Keratinocyte (primary cell): ENCODE results near the gene KCNQ4. TPM values are rescaled to one million over a fixed set of nuclear protein-coding genes. Genes with fewer than 3 reads are reported as not detected.

Experiments used
- DNase-seq: peaks from one replicate; pipeline ENCODE4 v3.0.0-alpha.2; 2011; ENCODE audit warnings: low read depth, missing footprints, low spot score
- FAIRE-seq: peaks from 2 replicates; lab custom pipeline; 2011; peaks lifted over from hg19 to GRCh38; lab: Jason Lieb, UNC
- H2AFZ ChIP-seq: 2 replicates; pipeline ENCODE4 v1.6.0; 2012; ENCODE audit warnings: low read length, control low read depth, inconsistent platforms; ENCODE audit not compliant: control insufficient read depth
- H3K27ac ChIP-seq: 2 replicates; pipeline ENCODE4 v1.5.1; 2011; ENCODE audit warnings: low read length; ENCODE audit not compliant: control insufficient read depth, insufficient read depth
- H3K27me3 ChIP-seq: 3 replicates; pipeline ENCODE4 v1.6.0; 2011; ENCODE audit warnings: low read length; ENCODE audit not compliant: control insufficient read depth, insufficient read depth; ENCODE audit errors: extremely low read depth
- H3K36me3 ChIP-seq, 2 experiments: 2 replicates in 1 of 2; 3 replicates in 1 of 2; pipeline ENCODE4 v1.5.1; 2011; ENCODE audit warnings: low read length in 2 of 2, mild to moderate bottlenecking in 1 of 2; ENCODE audit not compliant: control insufficient read depth in 2 of 2, insufficient read depth in 2 of 2; ENCODE audit errors: extremely low read depth in 1 of 2
- H3K4me1 ChIP-seq: 3 replicates; pipeline ENCODE4 v1.5.1; 2011; ENCODE audit warnings: low read length; ENCODE audit not compliant: control insufficient read depth, insufficient read depth; ENCODE audit errors: extremely low read depth
- H3K4me2 ChIP-seq: 3 replicates; pipeline ENCODE4 v1.6.0; 2011; ENCODE audit warnings: low read depth, low read length; ENCODE audit not compliant: control insufficient read depth, insufficient read depth; ENCODE audit errors: extremely low read depth
- H3K4me3 ChIP-seq, 3 experiments: fragments of 200-600 bp in 1 of 3; sonication (generic) in 1 of 3; 2 replicates in 2 of 3; 3 replicates in 1 of 3; pipeline ENCODE4 v1.5.1; 2011 to 2016; ENCODE audit warnings: low read length in 3 of 3, mild to moderate bottlenecking in 3 of 3, control low read depth in 2 of 3, inconsistent platforms in 1 of 3, low read depth in 1 of 3, mixed read lengths in 1 of 3, mixed run types in 1 of 3, moderate library complexity in 1 of 3; ENCODE audit not compliant: control insufficient read depth in 2 of 3, insufficient read depth in 2 of 3; ENCODE audit errors: extremely low read depth in 1 of 3
- H3K79me2 ChIP-seq: 2 replicates; pipeline ENCODE4 v1.6.0; 2012; ENCODE audit warnings: low read length; ENCODE audit not compliant: control insufficient read depth, insufficient read depth
- H3K9ac ChIP-seq: 3 replicates; pipeline ENCODE4 v1.6.0; 2011; ENCODE audit warnings: low read length; ENCODE audit not compliant: control insufficient read depth, insufficient read depth; ENCODE audit errors: extremely low read depth
- H3K9me1 ChIP-seq: 3 replicates; pipeline ENCODE4 v1.6.0; 2011; ENCODE audit warnings: low read length; ENCODE audit not compliant: control insufficient read depth, insufficient read depth; ENCODE audit errors: extremely low read depth
- H3K9me3 ChIP-seq: 2 replicates; pipeline ENCODE4 v1.5.1; 2012; ENCODE audit warnings: low read depth, low read length; ENCODE audit not compliant: control insufficient read depth
- H4K20me1 ChIP-seq: 3 replicates; pipeline ENCODE4 v1.6.0; 2011; ENCODE audit warnings: low read length; ENCODE audit not compliant: control insufficient read depth, insufficient read depth; ENCODE audit errors: extremely low read depth
- EZH2 ChIP-seq: IDR thresholded peaks from one replicate; pipeline ENCODE4 v1.6.1; 2012; ENCODE audit warnings: inconsistent platforms, mild to moderate bottlenecking, low read length, moderate library complexity
- dilution Hi-C: fragments of 300-500 bp; cut with MboI; formaldehyde crosslinking; loops from one replicate; pipeline ENCODE4 v1.7.0; 2020; ENCODE audit warnings: low sequenced_read_pairs; ENCODE audit not compliant: extremely low pct_ligation_motif_present
- polyA plus RNA-seq, 5 experiments: library from polyadenylated mRNA; depleted of rRNA in 3 of 5; stranded (reverse) in 3 of 5; stranded (forward) in 1 of 5; unstranded in 1 of 5; fragments of >200 nt; gene quantifications; 1 replicate in 1 of 5; 2 replicates in 3 of 5; 3 replicates in 1 of 5; pipeline versions ENCODE4 v1.2.1 to v1.2.3, GENCODE V29; 2011 to 2012; ENCODE audit warnings: missing spikeins in 2 of 5, low read depth in 1 of 5, low replicate concordance in 1 of 5
- TF ChIP-seq, protein P1 (sequence below), 3 experiments: IDR thresholded peaks in 1 of 3; conservative IDR thresholded peaks in 1 of 3; optimal IDR thresholded peaks in 1 of 3; 2 replicates in 2 of 3; 3 replicates in 1 of 3; pipeline versions ENCODE3 to v1.5.1; 2011; ENCODE audit warnings: low read length in 3 of 3, mild to moderate bottlenecking in 3 of 3, moderate library complexity in 2 of 3, control low read depth in 1 of 3, inconsistent platforms in 1 of 3; ENCODE audit not compliant: insufficient read depth in 2 of 3; ENCODE audit errors: extremely low read depth in 1 of 3

KCNQ4 gene
- polyA plus RNA-seq, 1 donor (not counting 4 experiments of a cell fraction or from before 2014, with no cell fraction given) = not detected

- DNase-seq (no peak), FAIRE-seq (no peak)
- Histone ChIP-seq H3K4me1 (peaks cover 9% of the 10 kb centered on the region), H3K9me1 (no peaks in the 10 kb centered on the region), H3K4me2 (no peak overlapping the region), H3K27ac (no peak overlapping the region), H3K9me3 (no peaks in the 10 kb centered on the region), H4K20me1 (no peaks in the 10 kb centered on the region), H3K79me2 (no peaks in the 10 kb centered on the region), H3K36me3 (peaks cover 30 to 43% of the 10 kb centered on the region in 2 experiments), H2AFZ (no peak overlapping the region), H3K4me3 (no peak overlapping the region), H3K9ac (no peak overlapping the region), H3K27me3 (no peaks in the 10 kb centered on the region)
- dilution Hi-C loops = no loop called here
- TF ChIP-seq, protein P1, sequence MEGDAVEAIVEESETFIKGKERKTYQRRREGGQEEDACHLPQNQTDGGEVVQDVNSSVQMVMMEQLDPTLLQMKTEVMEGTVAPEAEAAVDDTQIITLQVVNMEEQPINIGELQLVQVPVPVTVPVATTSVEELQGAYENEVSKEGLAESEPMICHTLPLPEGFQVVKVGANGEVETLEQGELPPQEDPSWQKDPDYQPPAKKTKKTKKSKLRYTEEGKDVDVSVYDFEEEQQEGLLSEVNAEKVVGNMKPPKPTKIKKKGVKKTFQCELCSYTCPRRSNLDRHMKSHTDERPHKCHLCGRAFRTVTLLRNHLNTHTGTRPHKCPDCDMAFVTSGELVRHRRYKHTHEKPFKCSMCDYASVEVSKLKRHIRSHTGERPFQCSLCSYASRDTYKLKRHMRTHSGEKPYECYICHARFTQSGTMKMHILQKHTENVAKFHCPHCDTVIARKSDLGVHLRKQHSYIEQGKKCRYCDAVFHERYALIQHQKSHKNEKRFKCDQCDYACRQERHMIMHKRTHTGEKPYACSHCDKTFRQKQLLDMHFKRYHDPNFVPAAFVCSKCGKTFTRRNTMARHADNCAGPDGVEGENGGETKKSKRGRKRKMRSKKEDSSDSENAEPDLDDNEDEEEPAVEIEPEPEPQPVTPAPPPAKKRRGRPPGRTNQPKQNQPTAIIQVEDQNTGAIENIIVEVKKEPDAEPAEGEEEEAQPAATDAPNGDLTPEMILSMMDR (optimal IDR thresholded peaks at IDR 0.05 in 1 of 3, IDR thresholded peaks at IDR 0.05 in 1 of 3, conservative IDR thresholded peaks at IDR 0.05 in 1 of 3; ENCODE audit: extremely low read depth in 1 of 3, insufficient read depth in 2 of 3, low read length in 3 of 3) = no peak
- no peak for TF ChIP-seq EZH2
Measured at GRCh38 chr1:40753142-40753882, 30.3 kb upstream of the KCNQ4 start.

GRCh38 chr1:40754201-40754600, 29.4 kb upstream of the KCNQ4 start:
- Histone ChIP-seq H3K4me1 (peaks cover 9% of the 10 kb centered on the region), H3K9ac (no peak overlapping the region), H3K27me3 (no peaks in the 10 kb centered on the region), H3K79me2 (no peaks in the 10 kb centered on the region), H3K36me3 (peaks cover 32 to 44% of the 10 kb centered on the region in 2 experiments), H4K20me1 (no peaks in the 10 kb centered on the region), H3K27ac (no peak overlapping the region), H3K9me3 (no peaks in the 10 kb centered on the region), H3K4me2 (no peak overlapping the region), H2AFZ (no peak overlapping the region), H3K9me1 (no peaks in the 10 kb centered on the region), H3K4me3 (no peak overlapping the region)
- DNase-seq (no peak), FAIRE-seq (no peak)
- TF ChIP-seq, protein P1 (optimal IDR thresholded peaks at IDR 0.05 in 1 of 3, IDR thresholded peaks at IDR 0.05 in 1 of 3, conservative IDR thresholded peaks at IDR 0.05 in 1 of 3; ENCODE audit: extremely low read depth in 1 of 3, insufficient read depth in 2 of 3, low read length in 3 of 3) = no peak
- TF ChIP-seq EZH2 = no peak
- dilution Hi-C loops = no loop called here
